ENCODE measurements around the gene ALKBH4.

The ALKBH4 gene

DNA sequence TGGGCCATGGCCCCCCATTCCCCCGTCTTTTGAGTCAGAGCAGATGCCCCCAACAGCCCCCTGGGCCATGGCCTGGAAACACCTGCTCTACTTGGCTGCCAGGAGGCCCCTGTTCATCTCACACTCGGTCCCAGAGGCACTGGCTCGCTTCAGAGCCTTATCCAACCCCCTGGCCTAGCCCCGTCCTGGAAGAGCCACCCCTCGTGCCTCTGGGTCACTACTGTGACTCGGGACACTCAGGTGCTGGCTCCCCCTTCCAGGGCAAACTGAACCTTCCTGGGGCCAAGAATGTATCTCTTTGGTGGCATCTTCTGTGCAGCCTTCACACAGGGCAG, 7.1 kb upstream of the ALKBH4 start:
- Histone ChIP-seq H3K4me3 (ENCODE audit: low read length) (no peak overlapping the region), H2AFZ (ENCODE audit: low read length) (no peak overlapping the region), H4K20me1 (ENCODE audit: insufficient read depth, low read length) (no peaks in the 10 kb centered on the region), H3F3A (ENCODE audit: insufficient read depth, low read length) (no peaks in the 10 kb centered on the region), H3K4me1 (ENCODE audit: low read length) (no peaks in the 10 kb centered on the region), H3K36me3 (replicated peaks; ENCODE audit: insufficient read depth, low read length) (no peaks in the 10 kb centered on the region; the same call in 1 of the 2 replicates), H3K9me3 (replicated peaks; ENCODE audit: insufficient read depth, low read length) (no peaks in the 10 kb centered on the region), H3K27ac (ENCODE audit: low read length) (no peak overlapping the region), H3K79me2 (ENCODE audit: low read length) (peaks cover 49% of the 10 kb centered on the region), H3K27me3 (replicated peaks; ENCODE audit: insufficient read depth, low read length) (no peaks in the 10 kb centered on the region), H3K9me2 (replicated peaks; ENCODE audit: insufficient read depth, low read length) (no peaks in the 10 kb centered on the region), H3K9ac (ENCODE audit: low read length) (no peak overlapping the region), H3K4me2 (ENCODE audit: low read depth, low read length) (no peak overlapping the region)
- TF ChIP-seq EZH2phosphoT487 (IDR thresholded peaks at IDR 0.05; ENCODE audit: low read length) (no peak), EZH2 (optimal IDR thresholded peaks at IDR 0.05; ENCODE audit: low read depth, low read length) (no peak)
- TF ChIP-seq, protein P1, sequence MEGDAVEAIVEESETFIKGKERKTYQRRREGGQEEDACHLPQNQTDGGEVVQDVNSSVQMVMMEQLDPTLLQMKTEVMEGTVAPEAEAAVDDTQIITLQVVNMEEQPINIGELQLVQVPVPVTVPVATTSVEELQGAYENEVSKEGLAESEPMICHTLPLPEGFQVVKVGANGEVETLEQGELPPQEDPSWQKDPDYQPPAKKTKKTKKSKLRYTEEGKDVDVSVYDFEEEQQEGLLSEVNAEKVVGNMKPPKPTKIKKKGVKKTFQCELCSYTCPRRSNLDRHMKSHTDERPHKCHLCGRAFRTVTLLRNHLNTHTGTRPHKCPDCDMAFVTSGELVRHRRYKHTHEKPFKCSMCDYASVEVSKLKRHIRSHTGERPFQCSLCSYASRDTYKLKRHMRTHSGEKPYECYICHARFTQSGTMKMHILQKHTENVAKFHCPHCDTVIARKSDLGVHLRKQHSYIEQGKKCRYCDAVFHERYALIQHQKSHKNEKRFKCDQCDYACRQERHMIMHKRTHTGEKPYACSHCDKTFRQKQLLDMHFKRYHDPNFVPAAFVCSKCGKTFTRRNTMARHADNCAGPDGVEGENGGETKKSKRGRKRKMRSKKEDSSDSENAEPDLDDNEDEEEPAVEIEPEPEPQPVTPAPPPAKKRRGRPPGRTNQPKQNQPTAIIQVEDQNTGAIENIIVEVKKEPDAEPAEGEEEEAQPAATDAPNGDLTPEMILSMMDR (IDR thresholded peaks at IDR 0.05; ENCODE audit: low read length), result no peak
- DNase-seq, result peak; percentile 2

DNA sequence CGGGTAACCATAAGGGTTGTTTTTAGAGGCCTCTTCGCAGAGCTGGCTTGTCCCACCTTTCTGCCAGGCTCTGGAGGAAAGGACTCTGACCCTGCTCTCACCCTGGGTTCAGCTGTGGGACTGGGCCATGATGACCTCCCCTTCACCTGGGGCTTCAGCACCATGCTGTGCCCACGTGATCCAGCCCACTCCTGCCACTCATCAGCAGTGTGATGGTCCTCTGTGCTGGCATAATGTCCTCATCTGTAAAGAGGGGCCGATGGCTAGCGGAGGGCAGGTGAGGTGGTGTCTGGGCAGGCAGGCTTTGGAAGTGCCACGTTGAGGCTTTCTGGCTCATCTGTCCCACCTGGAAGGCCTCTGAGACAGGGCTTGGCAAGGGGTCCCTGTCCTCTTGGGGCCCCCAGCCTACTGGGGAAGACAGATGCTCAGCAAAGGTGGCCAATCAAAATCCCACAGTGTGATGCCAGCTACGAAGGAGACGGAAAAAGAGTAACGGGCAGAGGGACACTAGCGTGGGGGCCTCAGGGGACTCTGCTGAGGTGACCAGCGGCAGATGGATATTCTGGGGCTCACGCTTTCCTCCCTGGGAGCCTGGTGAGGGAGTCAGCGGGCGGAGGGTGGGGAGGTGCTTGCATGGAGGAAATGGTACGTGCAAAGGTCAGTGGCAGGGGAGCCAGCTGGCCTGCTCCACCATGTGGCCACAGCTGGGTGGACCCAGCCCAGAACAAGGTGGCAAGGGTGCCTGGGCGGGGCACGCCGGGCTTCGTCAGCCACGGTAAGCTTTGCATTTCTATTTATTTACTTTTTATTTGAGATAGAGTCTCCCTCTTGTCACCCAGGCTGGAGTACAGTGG, 5.5 kb upstream of the ALKBH4 start:
- H3K4me1 ChIP-seq (ENCODE audit: low read length), result 0 out of 2 replicates have a peak, but pooled peaks cover 5% of the 10 kb centered on the region
- peak; percentile 3 for DNase-seq
- H3K36me3 ChIP-seq (replicated peaks; ENCODE audit: insufficient read depth, low read length), result no peaks in the 10 kb centered on the region; the same call in 1 of the 2 replicates

DNA sequence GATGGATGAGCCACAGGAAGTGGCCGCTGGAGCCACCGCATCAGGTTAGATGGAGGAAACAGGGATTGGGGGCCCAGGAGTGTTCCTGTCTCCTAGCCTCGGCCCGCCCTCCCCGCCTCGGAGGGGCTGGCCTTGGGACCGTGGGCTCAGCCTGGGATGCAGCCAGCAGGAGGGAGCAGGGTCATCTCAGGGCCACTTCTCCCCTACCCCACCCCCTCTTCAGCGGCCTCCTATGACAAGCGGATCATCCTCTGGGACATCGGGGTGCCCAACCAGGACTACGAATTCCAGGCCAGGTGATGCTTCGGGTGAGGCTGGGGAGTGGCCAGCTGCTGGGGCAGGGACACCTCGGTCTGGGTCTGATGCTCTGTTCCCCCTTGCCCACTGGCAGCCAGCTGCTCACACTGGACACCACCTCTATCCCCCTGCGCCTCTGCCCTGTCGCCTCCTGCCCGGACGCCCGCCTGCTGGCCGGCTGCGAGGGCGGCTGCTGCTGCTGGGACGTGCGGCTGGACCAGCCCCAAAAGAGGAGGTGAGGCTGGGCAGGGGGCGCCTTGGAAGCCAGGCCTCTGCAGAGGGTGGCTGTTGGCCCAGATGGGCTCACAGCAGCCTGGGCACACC, 4.8 kb upstream of the ALKBH4 start:
- Histone ChIP-seq H3K4me3 (ENCODE audit: low read length) (no peak overlapping the region), H3K9me3 (replicated peaks; ENCODE audit: insufficient read depth, low read length) (no peaks in the 10 kb centered on the region), H3K4me2 (ENCODE audit: low read depth, low read length) (no peak overlapping the region), H3K79me2 (ENCODE audit: low read length) (peaks cover 70% of the 10 kb centered on the region), H4K20me1 (ENCODE audit: insufficient read depth, low read length) (no peaks in the 10 kb centered on the region), H3K27me3 (replicated peaks; ENCODE audit: insufficient read depth, low read length) (no peaks in the 10 kb centered on the region), H3K36me3 (replicated peaks; ENCODE audit: insufficient read depth, low read length) (no peaks in the 10 kb centered on the region; the same call in 1 of the 2 replicates), H3K4me1 (ENCODE audit: low read length) (0 out of 2 replicates have a peak, but pooled peaks cover 5% of the 10 kb centered on the region), H3K9ac (ENCODE audit: low read length) (no peak overlapping the region), H3F3A (ENCODE audit: insufficient read depth, low read length) (peaks cover 11% of the 10 kb centered on the region), H2AFZ (ENCODE audit: low read length) (no peak overlapping the region), H3K9me2 (replicated peaks; ENCODE audit: insufficient read depth, low read length) (no peaks in the 10 kb centered on the region), H3K27ac (ENCODE audit: low read length) (no peak overlapping the region)
- peak; percentile 4 for DNase-seq
- TF ChIP-seq, protein P1 (IDR thresholded peaks at IDR 0.05; ENCODE audit: low read length), result no peak
- TF ChIP-seq EZH2phosphoT487 (IDR thresholded peaks at IDR 0.05; ENCODE audit: low read length) (no peak), EZH2 (optimal IDR thresholded peaks at IDR 0.05; ENCODE audit: low read depth, low read length) (no peak)

More for the DNA sequence above, 5.5 kb upstream of the ALKBH4 start:
- Histone ChIP-seq H3F3A (ENCODE audit: insufficient read depth, low read length) (peaks cover 10% of the 10 kb centered on the region), H3K79me2 (ENCODE audit: low read length) (peaks cover 64% of the 10 kb centered on the region), H2AFZ (ENCODE audit: low read length) (no peak overlapping the region), H3K4me3 (ENCODE audit: low read length) (no peak overlapping the region), H3K4me2 (ENCODE audit: low read depth, low read length) (no peak overlapping the region), H3K27me3 (replicated peaks; ENCODE audit: insufficient read depth, low read length) (no peaks in the 10 kb centered on the region), H3K9me3 (replicated peaks; ENCODE audit: insufficient read depth, low read length) (no peaks in the 10 kb centered on the region), H3K9me2 (replicated peaks; ENCODE audit: insufficient read depth, low read length) (no peaks in the 10 kb centered on the region), H4K20me1 (ENCODE audit: insufficient read depth, low read length) (no peaks in the 10 kb centered on the region), H3K9ac (ENCODE audit: low read length) (no peak overlapping the region), H3K27ac (ENCODE audit: low read length) (no peak overlapping the region)
- TF ChIP-seq EZH2 (optimal IDR thresholded peaks at IDR 0.05; ENCODE audit: low read depth, low read length), result no peak
- TF ChIP-seq EZH2phosphoT487 (IDR thresholded peaks at IDR 0.05; ENCODE audit: low read length), result no peak
- TF ChIP-seq, protein P1 (IDR thresholded peaks at IDR 0.05; ENCODE audit: low read length), result no peak

All from MM.1S (cell line).